Skin epidermis (tissue), 12 donors: Measurements from ENCODE around the gene SP1.
A peak's percentile ranks its signal among the peaks of the same experiment; 100 is the strongest.
"Not testable (repeated sequence)": the region's sequence is repeated elsewhere in the genome, so short reads cannot be mapped to it uniquely, and the experiment has no call there.

ENCODE experiments used
- H3K27ac ChIP-seq, 21 experiments: fragments of 200-600 bp; sonication (generic) in 11 of 21; one replicate each; pipeline ENCODE4 v1.5.0; 2020; ENCODE audit warnings: mild to moderate bottlenecking in 3 of 21, inconsistent platforms in 2 of 21, moderate library complexity in 2 of 21
- H3K4me3 ChIP-seq, 7 experiments: fragments of 200-600 bp; sonication (generic) in 2 of 7; one replicate each; pipeline ENCODE4 v1.5.0; 2020; ENCODE audit warnings: inconsistent platforms in 2 of 7, mild to moderate bottlenecking in 2 of 7, moderate library complexity in 1 of 7

Gene SP1

DNA sequence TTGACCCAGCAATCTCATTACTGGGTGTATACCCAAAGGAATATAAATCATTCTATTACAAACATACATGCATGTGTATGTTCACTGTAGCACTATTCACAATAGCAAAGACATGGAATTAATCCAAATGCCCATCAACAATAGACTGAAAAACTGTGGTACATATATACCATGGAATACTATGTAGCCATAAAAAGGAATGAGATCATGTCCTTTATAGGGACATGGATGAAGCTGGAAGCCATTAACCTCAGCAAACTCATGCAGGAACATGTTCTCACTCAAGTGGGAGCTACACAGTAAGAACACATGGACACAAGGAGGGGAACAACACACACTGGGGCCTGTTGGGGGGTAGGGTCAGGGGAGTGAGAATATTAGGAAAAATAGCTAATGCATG is 59.6 kb downstream of the SP1 start:
- not testable (repeated sequence) for H3K4me3 ChIP-seq, H3K27ac ChIP-seq

DNA sequence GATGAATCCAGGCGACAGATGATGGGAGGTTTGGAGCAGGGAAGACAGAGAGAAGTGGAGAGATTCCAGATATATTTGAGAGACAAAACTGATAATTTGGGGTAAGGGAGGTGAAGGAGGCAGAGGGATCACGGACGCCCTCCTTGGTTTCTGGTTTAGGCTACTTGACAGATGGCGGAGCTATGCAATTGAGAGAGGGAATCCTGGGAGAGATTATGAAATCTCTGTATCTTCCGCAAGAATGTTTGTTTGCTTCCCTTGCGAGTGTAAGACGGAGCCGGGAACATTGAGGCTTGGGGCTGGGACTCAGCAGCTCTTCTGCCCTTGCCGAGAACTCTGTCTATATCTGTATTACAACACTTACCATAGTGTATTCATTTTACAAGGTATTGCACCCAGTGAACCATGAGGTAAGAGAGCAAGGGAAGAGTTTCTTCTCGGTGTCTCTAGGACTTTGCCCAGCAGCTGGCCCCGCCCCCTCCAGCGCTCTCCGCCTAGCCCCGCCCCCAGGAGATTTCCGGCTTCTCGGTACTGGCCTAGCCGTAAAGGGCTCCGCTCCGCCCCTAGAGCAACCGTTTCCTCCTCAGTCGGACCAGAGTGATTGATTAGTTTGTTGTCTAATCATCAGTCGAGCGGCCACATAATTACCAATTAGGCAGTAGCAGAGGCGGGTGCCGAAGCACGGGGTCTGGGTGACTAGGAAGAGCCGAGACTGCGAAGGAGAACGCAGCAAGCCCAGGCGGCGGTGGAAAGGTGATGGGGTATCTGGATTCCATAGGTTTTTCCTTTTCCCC is 61.3 kb downstream of the SP1 start, which contains the start of gene PRR13:
PRR13 (plus strand) TSS at position 695 of the 794 bp plus-strand sequence. CDS start 981 bp downstream, outside the sequence.
- H3K27ac ChIP-seq: peak within 1 kb of the TSS in 20 of 21 experiments; percentile 69 to 96 (median 87)
- peak within 1 kb of the TSS; percentile 62 to 84 (median 78) for H3K4me3 ChIP-seq

DNA sequence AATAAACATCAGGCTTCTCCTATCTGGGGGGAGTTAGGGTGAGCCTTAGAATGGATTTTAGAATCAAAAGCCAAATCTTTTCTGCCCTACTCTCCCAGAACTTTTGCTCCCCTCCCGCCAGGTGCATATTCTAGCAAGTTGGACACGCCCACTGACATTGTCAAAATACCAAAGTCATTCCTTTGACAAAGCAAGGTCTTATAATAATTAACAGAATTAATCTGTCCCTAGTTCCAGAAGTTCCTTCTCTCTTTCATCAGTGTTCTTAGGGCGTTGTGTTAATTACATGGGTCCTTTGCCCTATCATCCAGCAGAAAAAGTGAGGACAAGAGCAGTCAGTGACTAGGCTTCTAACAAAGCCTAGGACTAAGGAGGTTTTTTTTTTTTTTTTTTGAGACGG is 64.0 kb downstream of the SP1 start:
- H3K27ac ChIP-seq: peak overlapping the region in 1 of 21 experiments; percentile 6
- no peak overlapping the region for H3K4me3 ChIP-seq

DNA sequence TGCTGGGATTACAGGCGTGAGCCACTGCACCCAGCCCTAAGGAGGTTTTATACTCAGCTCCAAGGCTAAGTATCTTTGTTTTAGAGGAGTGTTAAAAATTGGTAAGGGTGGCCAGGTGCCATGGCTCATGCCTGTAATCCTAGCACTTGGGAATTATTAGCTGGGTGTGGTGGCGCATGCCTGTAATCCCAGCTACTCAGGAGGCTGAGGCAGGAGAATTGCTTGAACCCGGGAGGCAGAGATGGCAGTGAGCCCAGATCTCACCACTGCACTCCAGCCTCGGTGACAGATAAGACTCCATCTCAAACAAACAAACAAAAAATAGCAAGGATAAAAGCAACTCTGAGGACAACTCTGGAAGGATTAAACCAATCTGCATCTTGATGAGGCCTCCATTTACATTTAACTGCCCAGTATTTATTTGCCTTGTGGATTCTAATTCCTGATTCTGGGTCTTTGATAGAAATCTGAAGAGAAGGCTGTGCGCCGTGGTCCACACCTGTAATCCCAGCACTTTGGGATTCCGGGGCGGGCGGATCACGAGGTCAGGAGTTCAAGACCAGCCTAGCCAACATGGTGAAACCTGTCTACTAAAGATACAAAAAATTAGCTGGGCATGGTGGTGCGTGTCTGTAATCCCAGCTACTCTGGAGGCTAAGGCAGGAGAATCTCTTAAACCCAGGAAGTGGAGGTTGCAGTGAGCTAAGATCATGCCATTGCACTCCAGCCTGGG is 64.8 kb downstream of the SP1 start:
- not testable (repeated sequence) for H3K27ac ChIP-seq, H3K4me3 ChIP-seq

DNA sequence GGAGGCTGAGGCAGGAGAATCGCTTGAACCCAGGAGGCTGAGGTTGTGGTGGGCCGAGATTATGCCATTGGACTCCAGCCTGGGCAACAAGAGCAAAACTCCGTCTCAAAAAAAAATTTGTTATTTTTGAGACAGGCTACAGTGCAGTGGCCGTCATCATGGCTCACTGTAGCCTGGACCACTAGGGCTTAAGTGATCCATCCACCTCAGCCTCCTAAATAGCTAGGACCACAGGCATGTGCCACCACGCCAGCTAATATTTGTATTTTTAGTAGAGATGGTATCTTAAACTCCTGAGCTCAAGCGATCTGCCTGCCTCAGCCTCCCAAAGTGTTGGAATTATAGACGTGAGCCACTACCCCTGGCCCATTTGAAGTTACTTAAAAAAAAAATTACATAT is 71.0 kb downstream of the SP1 start:
- no peak overlapping the region for H3K27ac ChIP-seq

DNA sequence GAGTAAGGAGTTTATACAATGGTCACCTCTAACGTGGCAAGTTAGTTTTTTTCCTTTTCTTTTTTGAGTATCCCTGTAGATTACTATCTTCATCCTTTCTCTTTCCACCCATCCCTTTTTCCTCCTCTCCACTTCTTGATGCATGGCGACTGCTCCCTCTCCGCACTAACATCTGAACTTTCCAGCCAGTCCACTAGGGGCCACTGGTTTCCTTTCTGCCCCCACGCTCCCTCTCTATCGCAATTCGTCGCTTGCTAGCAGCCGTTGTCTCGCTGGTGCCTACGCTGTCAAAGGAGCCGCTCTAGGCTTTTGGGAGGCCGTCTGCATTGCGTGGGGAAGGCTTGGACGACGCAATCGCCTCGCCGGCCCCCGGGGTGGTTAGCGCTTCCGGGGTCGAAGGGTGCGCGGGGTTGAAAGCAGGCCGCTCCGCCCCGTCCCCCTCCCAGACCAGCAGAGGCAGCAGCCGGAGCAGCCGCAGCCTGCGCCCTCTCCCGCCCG is 71.7 kb downstream of the SP1 start, which contains the start of gene PCBP2:
PCBP2 (plus strand) TSS at position 442 of the 498 bp plus-strand sequence. CDS start 2,699 bp downstream, outside the sequence.
- peak within 1 kb of the TSS; percentile 78 to 99 (median 96) for H3K27ac ChIP-seq
- peak within 1 kb of the TSS; percentile 68 to 99 (median 77) for H3K4me3 ChIP-seq

More for the DNA sequence above, 71.0 kb downstream of the SP1 start:
- H3K4me3 ChIP-seq: no peak overlapping the region

DNA sequence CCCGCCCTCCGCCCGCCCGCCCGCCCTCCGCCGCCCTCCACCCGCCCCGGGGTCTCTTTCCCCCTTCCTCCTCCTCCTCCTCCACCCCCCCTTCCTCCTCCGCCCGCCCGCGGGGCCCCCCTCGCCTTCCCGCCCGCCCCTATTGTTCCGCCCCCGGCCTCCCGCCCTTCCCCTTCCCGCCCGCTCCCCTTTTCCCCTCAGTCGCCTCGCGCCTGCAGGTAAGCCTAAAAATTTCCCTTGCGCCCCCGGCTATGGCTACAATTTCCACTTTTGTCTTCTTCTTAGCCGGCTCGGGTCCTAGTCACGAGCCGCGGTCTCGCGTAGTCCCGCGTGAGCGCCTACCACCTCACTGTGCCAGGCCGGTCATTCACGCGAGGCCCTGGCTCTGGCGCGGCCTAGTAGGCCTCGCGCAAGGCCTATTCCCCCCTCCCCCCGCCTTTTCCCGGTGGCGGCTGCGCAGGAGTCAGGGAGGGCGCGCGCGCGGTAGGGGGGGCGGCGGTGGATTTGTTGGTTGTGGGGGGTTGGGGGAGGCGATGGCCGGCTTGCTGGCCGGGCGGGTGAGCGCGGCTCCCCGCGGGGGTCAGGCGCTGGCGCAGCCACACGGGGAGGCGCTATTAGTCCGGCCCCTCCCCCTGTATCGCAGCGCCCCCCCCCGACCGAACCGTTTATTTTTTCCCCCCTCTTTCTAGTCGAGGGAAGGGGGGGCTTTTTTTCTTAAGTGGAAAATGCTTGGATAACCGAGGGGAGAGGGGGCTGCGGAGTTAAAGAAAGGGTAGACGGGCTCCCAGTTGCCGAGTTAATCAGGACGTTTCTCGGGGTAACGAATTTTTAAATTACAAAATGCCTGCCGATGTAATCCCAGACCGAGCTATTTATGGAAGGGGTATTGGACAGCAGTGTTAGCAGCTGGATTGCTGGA is 72.4 kb downstream of the SP1 start:
- Histone ChIP-seq H3K4me3 (peak overlapping the region; percentile 68 to 99 (median 77)), H3K27ac (peak overlapping the region; percentile 78 to 99 (median 96))

DNA sequence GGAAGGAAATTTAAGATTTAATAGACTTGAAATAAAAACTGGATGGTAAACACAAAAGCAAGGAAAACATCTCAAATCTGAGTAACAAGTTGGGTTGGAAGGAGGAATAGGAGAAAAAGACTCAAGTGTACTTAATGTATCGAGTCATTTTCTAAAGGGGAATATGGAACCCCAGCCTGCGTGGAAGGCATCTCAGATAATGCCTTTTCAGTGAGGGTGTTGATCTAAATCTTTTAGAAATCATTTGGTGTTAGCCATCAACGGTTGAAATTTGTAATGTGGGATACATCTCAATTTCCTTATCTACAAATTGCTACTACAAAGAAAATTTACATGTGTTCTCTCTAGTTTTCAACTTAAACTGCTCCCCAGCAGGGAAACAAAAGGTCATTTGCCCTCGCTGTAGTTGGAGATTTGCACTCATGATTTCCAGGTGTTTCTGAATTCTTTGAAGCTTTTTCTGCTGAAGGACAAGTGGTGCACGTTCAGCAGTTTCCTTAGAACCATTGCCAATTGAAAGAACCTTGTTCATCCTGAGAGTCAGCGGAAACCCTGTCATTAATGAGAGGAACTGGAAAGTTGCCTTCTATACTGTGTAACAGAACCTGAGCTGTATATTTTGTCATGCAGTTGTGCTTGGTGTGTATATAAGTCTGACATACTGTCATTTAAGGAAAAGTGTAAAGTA is 74.1 kb downstream of the SP1 start:
- H3K4me3 ChIP-seq: peak overlapping the region in 2 of 7 experiments; percentile 72 to 84

GRCh38 chr12:53454707-53455106 is 74.7 kb downstream of the SP1 start:
- Histone ChIP-seq H3K4me3 (no peak overlapping the region), H3K27ac (no peak overlapping the region)

More for the DNA sequence above, 74.1 kb downstream of the SP1 start:
- peak overlapping the region in 1 of 21 experiments; percentile 99 for H3K27ac ChIP-seq

- H3K27ac ChIP-seq: no peak overlapping the region
Measured at GRCh38 chr12:53456654-53457366, 76.8 kb downstream of the SP1 start.

DNA sequence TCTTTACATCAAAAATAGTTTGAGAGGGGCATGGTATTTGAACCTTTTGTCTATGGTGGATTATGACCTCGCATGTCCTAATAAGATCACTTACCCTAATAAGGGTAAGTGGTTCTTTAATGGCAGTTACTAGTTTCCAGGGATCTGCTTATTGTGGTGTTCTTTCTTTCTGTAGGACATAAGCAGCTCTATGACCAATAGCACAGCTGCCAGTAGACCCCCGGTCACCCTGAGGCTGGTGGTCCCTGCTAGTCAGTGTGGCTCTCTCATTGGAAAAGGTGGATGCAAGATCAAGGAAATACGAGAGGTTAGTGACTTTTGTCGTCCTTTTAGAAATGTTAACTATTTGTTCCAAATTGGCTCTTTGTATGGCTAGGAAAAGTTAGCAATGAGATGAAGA is 79.1 kb downstream of the SP1 start:
- no peak overlapping the region for H3K27ac ChIP-seq
- no peak overlapping the region for H3K4me3 ChIP-seq

More at GRCh38 chr12:53456654-53457366, 76.8 kb downstream of the SP1 start:
- H3K4me3 ChIP-seq: no peak overlapping the region

DNA sequence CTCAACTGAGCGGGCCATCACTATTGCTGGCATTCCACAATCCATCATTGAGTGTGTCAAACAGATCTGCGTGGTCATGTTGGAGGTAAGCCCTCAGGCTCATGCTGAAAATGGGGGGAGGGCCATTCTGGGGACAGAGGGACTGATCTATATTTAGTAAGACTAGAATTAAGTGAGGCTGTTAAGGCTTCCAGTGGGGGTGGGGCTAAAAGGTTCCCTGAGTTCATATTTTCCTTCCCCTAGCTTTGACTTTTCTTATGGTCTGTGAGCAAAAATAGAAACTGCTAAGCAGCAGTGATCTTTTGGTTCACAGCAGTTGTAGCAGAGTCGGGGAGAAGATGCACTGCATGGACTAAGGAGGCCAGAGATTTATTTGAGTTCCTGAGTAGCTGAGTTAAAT is 81.1 kb downstream of the SP1 start:
- no peak overlapping the region for H3K4me3 ChIP-seq
- H3K27ac ChIP-seq: no peak overlapping the region

- Histone ChIP-seq H3K4me3 (no peak overlapping the region), H3K27ac (no peak overlapping the region)
Measured at GRCh38 chr12:53461591-53461990, 81.6 kb downstream of the SP1 start.

DNA sequence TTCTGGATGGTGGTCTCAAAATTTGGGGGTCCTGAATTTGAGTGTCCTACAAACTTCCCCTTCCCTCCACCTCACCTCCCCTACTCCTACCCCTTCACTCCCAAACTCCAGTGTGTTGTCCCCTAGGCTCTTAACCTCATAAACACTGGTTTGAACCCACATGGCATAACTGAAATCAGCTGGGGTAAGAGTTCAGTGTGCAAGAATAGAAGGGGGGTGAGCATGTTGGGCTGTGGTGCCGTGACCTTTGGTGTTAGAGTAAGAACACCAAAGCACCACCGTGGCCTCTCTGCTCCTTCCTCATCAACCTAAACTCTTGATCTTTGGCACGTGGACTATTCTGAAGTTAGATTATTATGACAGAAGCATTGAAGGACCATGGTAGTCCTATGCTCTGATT is 83.0 kb downstream of the SP1 start:
- Histone ChIP-seq H3K27ac (peak overlapping the region in 1 of 21 experiments; percentile 6), H3K4me3 (no peak overlapping the region)

DNA sequence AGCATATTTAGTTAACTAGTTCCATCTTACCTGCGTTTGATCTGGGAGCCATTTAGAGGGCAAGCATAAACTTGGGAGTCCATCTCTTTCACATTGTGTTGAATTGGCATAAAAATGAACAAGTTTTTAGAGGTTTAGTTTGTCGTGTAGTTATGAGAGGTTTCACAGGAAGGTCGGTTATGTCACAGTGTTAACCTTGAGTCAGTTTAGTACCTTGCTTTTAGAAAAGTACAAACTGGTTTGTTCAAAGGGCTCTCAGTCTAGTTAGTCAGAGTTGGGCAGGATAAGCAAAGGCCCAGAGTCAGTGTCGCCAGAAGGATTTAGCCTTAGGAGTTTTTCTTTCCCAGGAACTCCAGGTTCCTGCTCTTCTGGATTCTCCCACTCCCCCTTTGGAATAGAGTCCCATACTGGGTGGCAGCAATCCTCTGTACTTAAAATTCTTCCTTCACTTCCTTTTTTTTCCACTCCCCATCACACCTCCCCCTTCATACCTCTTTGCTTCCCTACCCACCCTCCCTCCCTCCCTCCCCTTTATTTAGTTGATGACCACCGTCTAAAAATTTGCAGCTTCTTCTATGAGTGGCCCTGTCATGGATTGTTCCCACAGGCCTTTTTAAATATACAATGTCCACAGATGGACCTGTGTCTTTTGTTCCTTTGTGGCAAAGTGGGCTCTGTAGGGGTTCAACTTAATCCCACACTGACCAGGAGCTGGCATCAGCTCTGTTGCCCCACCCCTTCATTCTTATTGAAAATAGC is 84.0 kb downstream of the SP1 start:
- H3K4me3 ChIP-seq: no peak overlapping the region
- no peak overlapping the region for H3K27ac ChIP-seq

DNA sequence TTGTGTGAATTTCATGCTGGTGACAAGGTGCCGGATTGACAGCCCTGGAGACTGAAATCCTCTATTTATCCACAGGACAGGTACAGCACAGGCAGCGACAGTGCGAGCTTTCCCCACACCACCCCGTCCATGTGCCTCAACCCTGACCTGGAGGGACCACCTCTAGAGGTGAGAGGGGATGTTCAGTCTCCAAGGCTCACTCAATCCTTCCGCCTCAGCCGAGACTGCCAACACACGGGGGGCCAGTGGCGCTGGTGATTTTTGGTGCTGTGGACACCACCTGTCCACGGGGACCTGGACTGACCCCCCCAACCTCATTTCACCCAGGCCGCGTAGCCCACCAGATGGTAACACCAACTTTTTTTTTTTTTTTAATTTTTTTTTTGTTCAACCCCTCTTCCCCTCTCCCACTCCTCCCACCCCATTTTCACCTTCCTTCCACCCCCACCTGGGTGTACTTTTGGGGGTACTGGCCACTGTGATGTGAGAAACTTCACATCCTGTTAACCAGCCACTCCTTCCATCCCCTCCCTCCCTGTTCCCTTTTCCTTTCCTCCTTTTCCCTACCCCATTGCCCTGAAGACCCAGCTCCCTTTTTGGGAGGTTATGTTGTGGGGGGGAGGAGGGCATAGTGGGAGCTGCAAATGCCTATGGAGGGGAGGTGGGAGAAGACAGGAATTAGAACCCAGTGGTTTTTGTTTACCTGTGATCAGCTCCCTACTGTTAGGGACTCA is 84.9 kb downstream of the SP1 start:
- no peak overlapping the region for H3K4me3 ChIP-seq
- no peak overlapping the region for H3K27ac ChIP-seq

DNA sequence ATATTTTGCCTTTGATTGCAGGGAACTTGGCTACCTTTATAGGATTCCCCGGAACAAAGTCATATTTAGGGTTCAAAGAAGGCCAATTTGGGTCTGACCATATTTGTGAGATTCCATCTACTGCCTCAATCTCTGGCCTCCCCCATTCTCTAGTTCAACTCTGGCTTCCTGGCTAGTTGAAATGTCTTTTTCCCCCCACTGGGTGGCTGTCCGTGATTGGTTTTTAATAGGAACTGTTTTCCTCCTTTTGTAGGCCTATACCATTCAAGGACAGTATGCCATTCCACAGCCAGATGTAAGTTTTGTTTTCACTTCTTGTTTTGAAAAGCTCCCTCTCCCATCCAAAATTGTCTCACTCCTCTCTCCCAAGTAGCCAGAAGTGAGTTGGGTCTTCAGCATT is 85.7 kb downstream of the SP1 start:
- H3K27ac ChIP-seq: peak overlapping the region in 2 of 21 experiments; percentile 29 to 33

More for the DNA sequence above, 85.7 kb downstream of the SP1 start:
- no peak overlapping the region for H3K4me3 ChIP-seq
